Measurements from ENCODE around the gene SERPINA1.

The SERPINA1 gene

DNA sequence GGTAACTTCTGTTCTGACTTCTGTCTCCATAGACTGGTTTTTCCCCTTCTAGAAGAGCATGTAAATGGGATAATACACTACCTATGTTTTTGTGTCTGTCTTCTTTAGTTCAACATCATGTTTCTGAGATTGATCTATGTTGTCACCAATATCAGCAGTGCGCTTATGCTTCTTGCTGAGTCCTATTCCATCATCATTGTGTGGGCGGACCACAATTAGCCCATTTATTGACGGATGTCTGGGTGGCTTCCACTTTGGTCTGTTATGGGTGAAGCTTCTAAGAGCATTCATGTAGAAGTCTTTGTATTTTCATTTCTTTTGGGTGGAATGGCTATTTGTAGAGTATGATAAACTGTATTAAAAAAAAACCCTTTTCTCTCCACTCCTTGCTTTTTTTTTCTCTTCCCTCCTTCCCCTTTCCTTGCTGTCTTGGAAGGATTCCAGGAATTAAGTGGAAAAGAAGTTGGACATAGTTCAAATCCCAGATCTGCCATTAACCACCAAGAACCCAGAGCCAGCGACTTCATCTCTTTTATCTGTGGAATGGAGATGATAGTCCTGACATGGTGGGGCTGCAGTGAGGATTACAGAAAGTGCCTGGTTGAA, 7.0 kb upstream of the SERPINA1 start:
- Histone ChIP-seq H3K79me2 (ENCODE audit: insufficient read depth, low read depth) (no peaks in the 10 kb centered on the region), H3K4me2 (no peak overlapping the region), H3K4me1 (ENCODE audit: low read depth, poor library complexity, severe bottlenecking) (no peaks in the 10 kb centered on the region), H3K9ac (no peak overlapping the region), H3K36me3 (ENCODE audit: insufficient read depth) (no peaks in the 10 kb centered on the region), H3K4me3 (IDR thresholded peaks at IDR 0.05; ENCODE audit: insufficient read depth, low read depth, low read length) (no peak overlapping the region), H2AFZ (ENCODE audit: low read depth) (no peak overlapping the region), H4K20me1 (ENCODE audit: insufficient read depth) (no peaks in the 10 kb centered on the region), H3K27ac (no peak overlapping the region), H3K27me3 (ENCODE audit: insufficient read depth, low read depth) (no peaks in the 10 kb centered on the region)
- TF ChIP-seq, protein P1, sequence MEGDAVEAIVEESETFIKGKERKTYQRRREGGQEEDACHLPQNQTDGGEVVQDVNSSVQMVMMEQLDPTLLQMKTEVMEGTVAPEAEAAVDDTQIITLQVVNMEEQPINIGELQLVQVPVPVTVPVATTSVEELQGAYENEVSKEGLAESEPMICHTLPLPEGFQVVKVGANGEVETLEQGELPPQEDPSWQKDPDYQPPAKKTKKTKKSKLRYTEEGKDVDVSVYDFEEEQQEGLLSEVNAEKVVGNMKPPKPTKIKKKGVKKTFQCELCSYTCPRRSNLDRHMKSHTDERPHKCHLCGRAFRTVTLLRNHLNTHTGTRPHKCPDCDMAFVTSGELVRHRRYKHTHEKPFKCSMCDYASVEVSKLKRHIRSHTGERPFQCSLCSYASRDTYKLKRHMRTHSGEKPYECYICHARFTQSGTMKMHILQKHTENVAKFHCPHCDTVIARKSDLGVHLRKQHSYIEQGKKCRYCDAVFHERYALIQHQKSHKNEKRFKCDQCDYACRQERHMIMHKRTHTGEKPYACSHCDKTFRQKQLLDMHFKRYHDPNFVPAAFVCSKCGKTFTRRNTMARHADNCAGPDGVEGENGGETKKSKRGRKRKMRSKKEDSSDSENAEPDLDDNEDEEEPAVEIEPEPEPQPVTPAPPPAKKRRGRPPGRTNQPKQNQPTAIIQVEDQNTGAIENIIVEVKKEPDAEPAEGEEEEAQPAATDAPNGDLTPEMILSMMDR (conservative IDR thresholded peaks at IDR 0.05; ENCODE audit: low read depth, low read length) = no peak

- Histone ChIP-seq H3K79me2 (ENCODE audit: insufficient read depth, low read depth) (no peaks in the 10 kb centered on the region), H3K9ac (no peak overlapping the region), H3K27me3 (ENCODE audit: insufficient read depth, low read depth) (no peaks in the 10 kb centered on the region), H3K4me1 (ENCODE audit: low read depth, poor library complexity, severe bottlenecking) (no peaks in the 10 kb centered on the region), H4K20me1 (ENCODE audit: insufficient read depth) (no peaks in the 10 kb centered on the region), H3K4me3 (IDR thresholded peaks at IDR 0.05; ENCODE audit: insufficient read depth, low read depth, low read length) (no peak overlapping the region), H3K36me3 (ENCODE audit: insufficient read depth) (no peaks in the 10 kb centered on the region), H3K4me2 (no peak overlapping the region), H3K27ac (no peak overlapping the region), H2AFZ (ENCODE audit: low read depth) (no peak overlapping the region)
- TF ChIP-seq, protein P1 (conservative IDR thresholded peaks at IDR 0.05; ENCODE audit: low read depth, low read length) = no peak
These were observed 6.3 kb upstream of the SERPINA1 start for GRCh38 chr14:94394581-94395207.

GRCh38 chr14:94394025-94394493, 5.7 kb upstream of the SERPINA1 start:
- Histone ChIP-seq H3K27ac (no peak overlapping the region), H3K27me3 (ENCODE audit: insufficient read depth, low read depth) (no peaks in the 10 kb centered on the region), H3K9ac (no peak overlapping the region), H2AFZ (ENCODE audit: low read depth) (no peak overlapping the region), H4K20me1 (ENCODE audit: insufficient read depth) (no peaks in the 10 kb centered on the region), H3K4me3 (IDR thresholded peaks at IDR 0.05; ENCODE audit: insufficient read depth, low read depth, low read length) (no peak overlapping the region), H3K4me1 (ENCODE audit: low read depth, poor library complexity, severe bottlenecking) (no peaks in the 10 kb centered on the region), H3K79me2 (ENCODE audit: insufficient read depth, low read depth) (no peaks in the 10 kb centered on the region), H3K4me2 (no peak overlapping the region), H3K36me3 (ENCODE audit: insufficient read depth) (no peaks in the 10 kb centered on the region)
- TF ChIP-seq, protein P1 (conservative IDR thresholded peaks at IDR 0.05; ENCODE audit: low read depth, low read length) = no peak

GRCh38 chr14:94393474-94393873, 5.1 kb upstream of the SERPINA1 start:
- Histone ChIP-seq H3K4me2 (no peak overlapping the region), H3K9ac (no peak overlapping the region), H3K36me3 (ENCODE audit: insufficient read depth) (no peaks in the 10 kb centered on the region), H4K20me1 (ENCODE audit: insufficient read depth) (no peaks in the 10 kb centered on the region), H2AFZ (ENCODE audit: low read depth) (no peak overlapping the region), H3K27me3 (ENCODE audit: insufficient read depth, low read depth) (no peaks in the 10 kb centered on the region), H3K4me3 (IDR thresholded peaks at IDR 0.05; ENCODE audit: insufficient read depth, low read depth, low read length) (no peak overlapping the region), H3K4me1 (ENCODE audit: low read depth, poor library complexity, severe bottlenecking) (no peaks in the 10 kb centered on the region), H3K79me2 (ENCODE audit: insufficient read depth, low read depth) (no peaks in the 10 kb centered on the region), H3K27ac (no peak overlapping the region)
- TF ChIP-seq, protein P1 (conservative IDR thresholded peaks at IDR 0.05; ENCODE audit: low read depth, low read length) = no peak
